NOMO-1 (cell line): ENCODE results near the gene SPINT1.

Experiments used
- DNase-seq, 2 experiments: peaks; one replicate each; lab custom pipeline; 2025; ENCODE audit not compliant: unreplicated experiment in 2 of 2; lab: John Stamatoyannopoulos, UW

The SPINT1 gene

DNA sequence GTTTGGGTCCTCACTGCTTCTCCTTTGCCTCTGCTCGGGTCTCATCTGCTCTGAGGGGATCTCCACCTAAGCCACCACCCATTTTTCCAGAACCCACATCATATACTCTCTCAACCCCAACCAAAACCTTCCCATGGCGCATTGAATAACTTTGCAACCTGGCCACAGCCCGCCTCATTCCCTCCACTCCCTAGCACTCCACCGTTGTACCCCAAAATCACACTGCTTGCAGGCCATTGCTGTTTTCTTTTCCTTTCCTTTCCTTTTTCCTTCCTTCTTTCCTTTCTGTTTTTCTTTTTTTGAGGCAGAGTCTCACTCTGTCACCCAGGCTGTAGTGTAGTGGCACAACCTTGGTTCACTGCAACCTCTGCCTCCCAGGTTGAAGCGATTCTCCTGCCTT lies 47.3 kb downstream of the SPINT1 start:
- no peak for DNase-seq

DNA sequence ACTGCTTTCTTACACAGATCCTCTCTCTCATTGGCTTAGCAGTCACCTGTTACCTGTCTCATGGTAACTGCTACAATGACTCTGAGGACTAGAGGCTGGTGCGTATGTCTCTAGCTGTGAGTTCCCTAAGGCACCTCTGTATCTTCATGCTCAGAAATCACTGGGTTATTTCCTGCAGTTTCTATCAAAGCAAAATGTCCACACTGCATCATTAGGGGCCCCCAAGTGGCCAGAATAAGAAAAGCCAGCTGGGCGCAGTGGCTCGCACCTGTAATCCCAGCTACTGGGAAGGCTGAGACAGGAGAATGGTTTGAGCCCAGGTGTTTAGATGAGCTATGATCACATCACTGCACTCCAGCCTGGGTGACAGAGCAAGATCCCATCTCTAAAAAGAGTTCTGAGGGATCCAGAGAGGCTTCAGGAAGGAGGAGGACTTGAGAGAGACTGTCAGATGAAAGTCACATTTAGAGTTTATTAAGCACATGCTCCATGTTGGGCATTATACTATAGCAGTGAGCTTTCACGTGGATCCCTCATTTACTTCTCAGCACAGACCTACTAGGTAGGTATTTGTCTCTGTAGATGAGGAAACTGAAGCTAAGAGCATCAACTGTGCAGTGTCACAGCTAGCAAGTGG lies 48.1 kb downstream of the SPINT1 start:
- DNase-seq = peak; percentile 32 to 59

DNA sequence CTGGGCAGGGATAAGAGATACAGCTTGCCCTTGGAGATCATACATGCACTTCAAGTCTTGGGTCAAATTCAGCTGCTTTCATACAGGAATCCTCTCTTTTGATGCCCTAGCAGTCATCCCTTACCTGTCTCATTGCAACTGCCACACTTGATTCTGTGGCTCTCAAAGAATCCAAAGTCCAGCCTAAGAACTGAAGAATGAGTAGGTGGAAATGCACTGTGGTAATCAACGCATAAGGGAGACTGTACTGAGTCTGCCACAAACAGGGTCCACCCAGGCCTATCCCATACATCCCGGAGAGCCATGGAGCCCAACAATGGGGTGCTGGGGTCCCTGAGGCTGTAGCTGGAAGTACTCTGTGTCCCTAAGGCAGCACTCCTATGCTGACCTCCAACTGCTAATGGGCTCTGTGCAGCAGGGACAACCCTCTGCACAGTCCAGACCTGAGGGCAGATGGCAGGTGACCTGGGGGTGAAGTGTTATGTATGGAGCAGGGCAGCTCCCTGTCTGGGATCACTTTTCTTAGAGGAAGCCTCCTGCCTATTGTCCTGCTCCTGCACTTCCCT lies 48.7 kb downstream of the SPINT1 start:
- no peak for DNase-seq

DNA sequence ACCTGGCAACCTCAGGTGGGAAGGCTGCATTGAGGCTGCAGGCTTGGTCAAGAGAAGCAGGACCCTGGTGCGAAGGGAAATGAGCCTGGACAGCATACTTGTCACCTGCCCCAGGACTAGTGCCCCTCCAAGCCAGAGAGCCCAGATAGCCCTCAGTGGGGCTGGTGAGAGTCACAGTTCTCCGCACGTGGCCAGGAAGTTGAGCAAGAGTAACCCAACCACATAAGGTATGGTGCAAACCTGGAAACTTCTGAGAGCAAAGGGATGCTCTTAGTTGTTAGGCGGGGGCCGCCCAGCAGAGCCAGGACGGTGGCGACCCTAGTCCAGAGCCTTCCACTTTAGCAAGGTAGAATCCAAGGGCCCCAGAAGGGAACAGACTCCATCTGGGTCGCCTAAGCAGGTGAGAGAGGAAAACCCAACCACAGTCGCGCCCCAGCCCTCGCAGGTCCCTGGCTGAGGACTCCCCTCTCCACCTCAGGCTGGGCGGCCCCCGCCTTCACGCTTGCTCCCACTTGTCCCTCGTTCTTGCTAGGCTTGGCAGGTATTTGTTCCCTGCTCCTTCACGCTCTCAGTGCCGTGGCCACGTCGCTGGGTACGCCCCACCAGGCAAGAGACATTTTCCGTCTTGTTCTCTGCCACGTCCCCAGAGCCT lies 49.3 kb downstream of the SPINT1 start:
- peak; percentile 51 to 62 for DNase-seq

DNA sequence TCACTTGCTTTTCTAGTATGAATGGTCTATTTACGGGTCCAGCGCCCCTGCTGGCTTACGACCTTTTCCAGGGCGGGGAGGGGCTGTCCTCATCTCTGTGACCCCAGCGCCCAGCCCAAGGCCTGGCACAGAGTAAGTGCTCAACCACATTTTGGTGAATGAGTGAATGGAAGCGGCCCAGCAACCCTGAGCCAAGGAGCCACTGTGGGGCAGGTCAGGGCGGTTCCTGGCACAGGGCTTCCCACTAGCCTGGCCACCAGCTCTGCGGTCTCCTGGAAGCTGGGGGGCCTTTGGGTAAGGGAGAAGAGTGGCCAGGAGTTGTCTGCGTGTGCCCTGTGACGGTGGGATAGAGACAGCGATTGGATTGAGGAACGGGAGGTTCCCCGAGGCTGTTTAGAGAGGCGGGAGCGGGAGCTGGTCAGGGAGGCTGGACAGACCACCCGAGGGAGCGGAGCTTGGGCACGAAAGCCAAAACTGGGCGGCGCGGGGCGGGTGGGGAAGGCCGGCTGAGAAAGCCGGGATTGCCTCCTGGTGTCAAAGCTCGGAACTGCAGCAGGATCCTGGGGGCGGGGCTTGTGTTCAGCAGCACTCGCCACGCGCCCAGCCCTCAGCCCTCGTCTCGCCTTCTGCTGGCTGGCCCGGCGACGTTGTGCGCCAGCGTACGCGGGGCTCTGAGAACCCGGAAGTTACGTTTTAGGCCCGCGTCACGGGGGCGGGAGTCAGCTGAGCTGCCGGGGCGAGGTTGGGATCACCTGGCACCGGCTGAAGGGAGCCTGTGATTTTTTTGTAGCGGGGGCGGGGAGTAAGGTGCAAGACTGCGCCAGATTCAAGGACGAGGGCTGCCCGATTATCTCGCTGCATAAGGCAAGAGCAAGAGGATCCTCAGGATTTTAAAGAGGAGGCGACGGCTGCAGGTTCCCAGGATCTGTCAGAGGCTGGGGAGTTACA lies 50.2 kb downstream of the SPINT1 start, which contains the start of gene VPS18:
VPS18 (plus strand) TSS at position 718 of the 948 bp plus-strand sequence. CDS start 319 bp downstream, outside the sequence.
- peak; percentile 96 to 97 for DNase-seq

DNA sequence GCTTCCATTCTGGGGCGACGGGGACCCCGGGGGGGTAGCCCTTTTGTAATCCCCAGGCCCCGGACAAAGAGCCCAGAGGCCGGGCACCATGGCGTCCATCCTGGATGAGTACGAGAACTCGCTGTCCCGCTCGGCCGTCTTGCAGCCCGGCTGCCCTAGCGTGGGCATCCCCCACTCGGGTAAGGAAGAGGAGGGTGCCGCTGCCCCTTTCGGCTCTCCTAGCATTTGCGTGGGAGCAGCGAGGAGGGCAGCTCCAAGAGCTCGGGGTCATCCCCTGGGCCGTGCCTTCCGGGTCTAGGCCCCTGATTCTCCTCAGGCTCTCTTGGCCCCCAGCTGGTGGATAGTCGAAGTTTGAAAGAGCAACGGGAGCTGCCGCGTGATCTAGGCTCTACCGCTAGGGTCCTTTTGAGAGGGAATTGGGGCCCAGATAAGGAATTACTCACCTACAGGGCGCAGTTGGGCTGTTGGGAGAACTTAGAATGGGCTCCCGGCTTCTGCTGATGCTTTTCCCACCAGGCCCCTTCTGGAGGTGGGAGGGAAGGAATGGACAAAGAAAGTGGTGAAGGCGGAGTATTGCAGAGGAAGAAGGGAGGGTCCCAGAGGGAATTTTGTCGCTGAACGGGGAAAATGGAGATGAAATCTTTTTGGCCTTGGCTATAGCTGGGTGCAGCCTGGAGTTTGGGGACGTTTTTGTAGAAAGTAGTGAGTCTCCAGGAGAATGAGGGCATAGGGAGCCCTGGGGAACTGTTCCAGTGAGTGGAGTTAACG lies 51.0 kb downstream of the SPINT1 start:
- peak; percentile 70 to 81 for DNase-seq

DNA sequence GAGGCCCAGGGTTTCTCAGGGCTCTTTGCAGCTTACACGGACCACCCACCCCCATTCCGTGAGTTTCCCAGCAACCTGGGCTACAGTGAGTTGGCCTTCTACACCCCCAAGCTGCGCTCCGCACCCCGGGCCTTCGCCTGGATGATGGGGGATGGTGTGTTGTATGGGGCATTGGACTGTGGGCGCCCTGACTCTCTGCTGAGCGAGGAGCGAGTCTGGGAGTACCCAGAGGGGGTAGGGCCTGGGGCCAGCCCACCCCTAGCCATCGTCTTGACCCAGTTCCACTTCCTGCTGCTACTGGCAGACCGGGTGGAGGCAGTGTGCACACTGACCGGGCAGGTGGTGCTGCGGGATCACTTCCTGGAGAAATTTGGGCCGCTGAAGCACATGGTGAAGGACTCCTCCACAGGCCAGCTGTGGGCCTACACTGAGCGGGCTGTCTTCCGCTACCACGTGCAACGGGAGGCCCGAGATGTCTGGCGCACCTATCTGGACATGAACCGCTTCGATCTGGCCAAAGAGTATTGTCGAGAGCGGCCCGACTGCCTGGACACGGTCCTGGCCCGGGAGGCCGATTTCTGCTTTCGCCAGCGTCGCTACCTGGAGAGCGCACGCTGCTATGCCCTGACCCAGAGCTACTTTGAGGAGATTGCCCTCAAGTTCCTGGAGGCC lies 55.8 kb downstream of the SPINT1 start:
- no peak for DNase-seq

DNA sequence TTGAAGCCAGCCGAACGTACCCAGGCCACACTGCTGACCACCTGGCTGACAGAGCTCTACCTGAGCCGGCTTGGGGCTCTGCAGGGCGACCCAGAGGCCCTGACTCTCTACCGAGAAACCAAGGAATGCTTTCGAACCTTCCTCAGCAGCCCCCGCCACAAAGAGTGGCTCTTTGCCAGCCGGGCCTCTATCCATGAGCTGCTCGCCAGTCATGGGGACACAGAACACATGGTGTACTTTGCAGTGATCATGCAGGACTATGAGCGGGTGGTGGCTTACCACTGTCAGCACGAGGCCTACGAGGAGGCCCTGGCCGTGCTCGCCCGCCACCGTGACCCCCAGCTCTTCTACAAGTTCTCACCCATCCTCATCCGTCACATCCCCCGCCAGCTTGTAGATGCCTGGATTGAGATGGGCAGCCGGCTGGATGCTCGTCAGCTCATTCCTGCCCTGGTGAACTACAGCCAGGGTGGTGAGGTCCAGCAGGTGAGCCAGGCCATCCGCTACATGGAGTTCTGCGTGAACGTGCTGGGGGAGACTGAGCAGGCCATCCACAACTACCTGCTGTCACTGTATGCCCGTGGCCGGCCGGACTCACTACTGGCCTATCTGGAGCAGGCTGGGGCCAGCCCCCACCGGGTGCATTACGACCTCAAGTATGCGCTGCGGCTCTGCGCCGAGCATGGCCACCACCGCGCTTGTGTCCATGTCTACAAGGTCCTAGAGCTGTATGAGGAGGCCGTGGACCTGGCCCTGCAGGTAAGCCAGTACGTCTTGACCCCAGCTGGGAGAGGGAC lies 56.6 kb downstream of the SPINT1 start:
- DNase-seq = no peak

DNA sequence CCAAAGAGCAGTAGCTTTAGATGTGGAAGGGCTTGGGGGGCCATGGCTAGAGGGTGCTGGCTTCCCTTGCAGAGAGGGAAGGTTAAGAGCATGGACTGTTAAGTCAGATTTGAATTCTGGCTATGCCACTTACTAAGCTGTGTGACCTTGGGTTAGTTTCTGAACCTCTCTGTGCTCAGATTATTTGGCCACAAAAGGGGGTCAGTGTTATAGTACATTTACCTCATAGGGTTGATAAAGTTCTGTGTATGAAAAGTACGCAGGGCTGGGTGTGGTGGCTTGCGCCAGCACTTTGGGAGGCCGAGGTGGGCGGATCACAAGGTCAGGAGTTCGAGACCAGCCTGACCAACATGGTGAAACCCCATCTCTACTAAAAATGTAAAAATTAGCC lies 57.2 kb downstream of the SPINT1 start:
- DNase-seq = no peak

DNA sequence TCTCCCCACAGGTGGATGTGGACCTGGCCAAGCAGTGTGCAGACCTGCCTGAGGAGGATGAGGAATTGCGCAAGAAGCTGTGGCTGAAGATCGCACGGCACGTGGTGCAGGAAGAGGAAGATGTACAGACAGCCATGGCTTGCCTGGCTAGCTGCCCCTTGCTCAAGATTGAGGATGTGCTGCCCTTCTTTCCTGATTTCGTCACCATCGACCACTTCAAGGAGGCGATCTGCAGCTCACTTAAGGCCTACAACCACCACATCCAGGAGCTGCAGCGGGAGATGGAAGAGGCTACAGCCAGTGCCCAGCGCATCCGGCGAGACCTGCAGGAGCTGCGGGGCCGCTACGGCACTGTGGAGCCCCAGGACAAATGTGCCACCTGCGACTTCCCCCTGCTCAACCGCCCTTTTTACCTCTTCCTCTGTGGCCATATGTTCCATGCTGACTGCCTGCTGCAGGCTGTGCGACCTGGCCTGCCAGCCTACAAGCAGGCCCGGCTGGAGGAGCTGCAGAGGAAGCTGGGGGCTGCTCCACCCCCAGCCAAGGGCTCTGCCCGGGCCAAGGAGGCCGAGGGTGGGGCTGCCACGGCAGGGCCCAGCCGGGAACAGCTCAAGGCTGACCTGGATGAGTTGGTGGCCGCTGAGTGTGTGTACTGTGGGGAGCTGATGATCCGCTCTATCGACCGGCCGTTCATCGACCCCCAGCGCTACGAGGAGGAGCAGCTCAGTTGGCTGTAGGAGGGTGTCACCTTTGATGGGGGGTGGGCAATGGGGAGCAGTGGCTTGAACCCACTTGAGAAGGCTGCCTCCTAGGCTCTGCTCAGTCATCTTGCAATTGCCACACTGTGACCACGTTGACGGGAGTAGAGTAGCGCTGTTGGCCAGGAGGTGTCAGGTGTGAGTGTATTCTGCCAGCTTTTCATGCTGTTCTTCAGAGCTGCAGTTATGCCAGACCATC lies 59.0 kb downstream of the SPINT1 start:
- peak; percentile 93 to 98 for DNase-seq

DNA sequence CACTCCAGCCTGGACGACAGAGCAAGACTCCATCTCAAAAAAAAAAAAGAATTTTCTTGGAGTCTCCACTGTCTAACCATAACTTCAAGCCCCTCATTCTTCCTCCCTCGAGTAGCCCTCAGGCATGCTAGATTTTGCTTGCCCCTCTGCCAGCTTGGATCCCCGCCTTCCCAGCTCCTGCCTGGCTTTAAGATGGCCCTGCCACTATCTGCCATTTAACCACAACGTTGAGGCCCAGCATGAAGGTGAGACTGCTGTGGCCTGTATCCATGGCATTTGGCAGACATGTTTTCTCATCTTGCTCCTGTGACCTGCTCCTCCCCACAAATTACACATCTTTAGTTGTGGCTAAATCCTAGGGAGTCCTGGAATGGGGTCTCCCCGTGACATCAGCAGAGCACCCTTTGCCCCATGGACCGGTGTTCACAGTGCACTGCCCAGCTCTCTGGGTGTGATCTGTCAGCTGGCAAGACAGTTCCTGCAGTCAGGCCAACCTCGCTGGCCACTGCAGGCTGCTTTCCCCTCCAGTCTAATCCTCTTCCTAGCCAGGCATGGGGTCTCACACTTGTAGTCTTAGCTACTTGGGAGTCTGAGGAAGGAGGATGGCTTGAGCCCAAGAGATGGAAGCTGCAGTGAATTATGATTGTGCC lies 60.8 kb downstream of the SPINT1 start:
- DNase-seq = no peak

DNA sequence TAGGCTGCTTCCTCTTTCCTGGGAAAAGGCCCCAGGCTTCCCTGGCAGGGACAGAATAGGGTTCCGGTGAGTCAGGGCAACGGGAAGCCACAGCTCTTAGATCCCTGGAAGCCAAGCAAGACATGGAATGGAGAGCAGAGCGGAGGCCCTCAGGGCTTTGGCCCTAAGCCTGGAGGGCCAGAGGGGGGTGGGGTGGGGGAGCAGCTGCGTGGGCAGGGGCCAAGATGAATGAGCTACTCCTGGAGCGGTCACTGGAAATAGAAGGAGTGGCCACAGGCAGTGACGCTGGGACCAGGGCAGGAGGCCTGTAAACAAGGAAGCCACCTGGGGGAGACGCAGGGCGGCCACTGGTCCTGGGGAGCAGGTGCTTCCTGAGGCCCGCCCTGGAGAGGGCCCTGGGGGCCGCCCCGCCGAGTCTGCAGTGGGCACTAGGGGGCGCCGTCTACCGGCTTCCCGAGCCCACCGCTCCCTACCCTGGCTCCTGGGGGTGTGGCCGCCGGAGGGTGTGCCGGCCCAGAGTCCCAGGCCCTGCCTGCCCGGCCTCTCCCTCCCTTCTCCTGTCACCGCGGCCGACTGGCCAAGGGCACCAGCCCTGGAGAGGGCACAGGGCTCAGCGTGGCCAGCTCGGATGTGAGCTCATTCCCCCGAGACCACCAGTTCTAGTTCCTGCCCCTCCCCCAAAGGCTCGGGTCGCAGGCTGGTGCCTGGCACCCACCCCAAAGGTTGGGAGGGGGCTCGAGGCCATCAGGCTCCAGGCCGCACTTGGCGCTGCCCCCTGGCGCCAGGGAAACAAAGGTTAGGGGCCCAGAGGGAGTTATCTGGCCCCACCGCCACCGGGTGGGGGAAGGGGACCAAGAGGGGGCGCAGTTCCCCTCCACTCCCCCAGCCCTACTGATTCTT lies 62.5 kb downstream of the SPINT1 start:
- DNase-seq = peak; percentile 69 to 73

DNA sequence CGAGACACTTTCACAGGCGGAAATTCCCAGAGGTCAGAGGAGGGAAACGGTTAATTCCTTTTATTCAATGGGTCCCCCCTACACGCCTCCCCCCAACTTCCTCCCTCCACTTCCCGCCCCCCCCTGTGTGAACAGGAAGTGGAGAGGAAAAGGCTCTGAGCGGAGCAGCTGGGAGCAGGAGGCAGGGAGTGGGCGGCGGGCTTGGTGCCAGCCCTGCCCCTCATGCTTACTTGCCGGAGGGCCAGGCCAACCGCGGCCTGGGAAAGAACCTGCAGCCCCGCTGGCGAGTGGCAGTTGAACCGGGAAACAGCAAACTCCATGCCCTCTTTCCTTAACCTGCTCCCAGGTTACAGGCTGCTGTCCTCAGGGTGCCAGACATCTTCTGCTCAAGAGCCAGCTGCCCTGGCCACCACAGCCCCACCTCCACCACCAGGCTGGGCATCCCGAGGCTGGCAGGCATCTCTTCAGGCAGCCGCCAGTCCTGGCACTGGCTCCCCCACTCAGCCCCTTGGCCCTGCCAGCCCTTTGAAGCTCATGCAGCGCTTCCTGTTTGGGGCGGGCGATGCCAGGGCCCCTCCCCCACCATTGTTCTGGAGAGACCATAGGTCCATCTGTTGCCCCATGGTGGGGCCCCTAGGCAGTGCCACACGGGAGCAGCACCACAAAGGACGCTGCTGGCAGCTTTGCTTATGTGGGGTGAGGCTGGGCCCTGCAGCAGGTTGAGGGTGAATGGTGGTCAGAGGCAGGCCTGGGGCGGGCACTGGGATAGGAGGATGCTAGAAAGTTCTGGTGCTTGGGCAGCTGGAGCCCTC lies 63.3 kb downstream of the SPINT1 start:
- DNase-seq = no peak
